Activated CD4-positive, alpha-beta T cell treated with anti-CD3 and anti-CD28 coated beads for 1 hour (primary cell): Measurements from ENCODE around the gene ANKRD1.
"Not testable (repeated sequence)": the region's sequence is repeated elsewhere in the genome, so short reads cannot be mapped to it uniquely, and the experiment has no call there.

Experiments
- DNase-seq: peaks from one replicate; pipeline ENCODE4 v3.0.0-alpha.2; 2020

Gene ANKRD1

DNA sequence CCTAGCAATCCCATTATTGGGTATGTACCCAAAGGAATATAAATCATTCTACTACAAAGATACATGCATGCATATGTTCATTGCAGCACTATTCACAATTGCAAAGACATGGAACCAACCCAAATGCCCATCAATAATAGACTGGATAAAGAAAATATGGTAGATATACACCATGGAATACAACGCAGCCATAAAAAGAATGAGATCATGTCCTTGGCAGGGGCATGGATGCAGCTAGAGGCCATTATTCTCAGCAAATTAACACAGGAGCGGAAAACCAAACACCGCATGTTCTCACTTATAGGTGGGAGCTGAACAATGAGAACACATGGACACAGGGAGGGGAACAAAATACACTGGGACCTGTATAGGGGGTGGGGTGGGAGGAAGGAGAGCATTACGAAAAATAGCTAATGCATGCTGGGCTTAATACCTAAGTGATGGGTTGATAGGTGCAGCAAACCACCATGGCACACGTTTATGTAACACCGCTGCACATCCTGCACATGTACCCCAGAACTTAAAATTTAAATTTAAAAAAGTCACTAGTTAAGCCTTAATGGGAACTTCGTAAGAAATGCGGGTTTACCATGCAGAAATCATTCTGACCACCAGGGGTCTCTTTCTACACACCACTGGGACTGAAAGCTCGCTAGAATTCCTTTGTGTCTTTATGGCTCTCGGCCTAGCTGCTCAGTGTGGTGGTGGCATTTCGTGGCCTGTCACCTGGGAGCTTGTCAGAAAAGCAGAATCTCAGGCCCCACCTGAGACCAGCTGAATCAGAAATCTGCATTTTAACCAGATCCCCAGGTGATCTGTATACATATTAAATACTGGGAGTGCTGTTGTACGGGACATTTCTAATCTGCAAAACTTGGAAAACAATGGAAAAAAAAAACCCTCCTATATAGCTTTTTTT is 9.5 kb downstream of the ANKRD1 start:
- DNase-seq: peak; percentile 9

- no peak for DNase-seq
Measured at GRCh38 chr10:90906596-90906995, 14.3 kb downstream of the ANKRD1 start.

DNA sequence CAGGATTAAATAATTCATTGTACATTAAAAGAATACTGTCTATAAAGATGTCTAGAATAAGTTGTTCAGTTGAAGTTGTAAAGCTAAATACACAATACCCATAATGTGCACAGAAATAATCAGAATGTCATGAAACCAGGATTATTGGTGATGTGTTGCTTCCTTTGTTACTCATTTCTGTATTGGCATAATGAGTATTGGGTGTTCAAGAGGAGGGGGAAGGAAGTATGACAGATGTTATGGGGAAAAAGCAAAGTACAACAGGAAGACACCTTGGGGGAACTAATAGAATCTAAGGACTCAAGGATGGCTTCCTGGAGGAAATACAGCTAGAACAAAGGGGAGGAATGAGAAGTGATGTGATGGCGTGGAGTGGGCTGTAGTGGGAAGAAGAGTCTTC is 15.0 kb downstream of the ANKRD1 start:
- DNase-seq: no peak

DNA sequence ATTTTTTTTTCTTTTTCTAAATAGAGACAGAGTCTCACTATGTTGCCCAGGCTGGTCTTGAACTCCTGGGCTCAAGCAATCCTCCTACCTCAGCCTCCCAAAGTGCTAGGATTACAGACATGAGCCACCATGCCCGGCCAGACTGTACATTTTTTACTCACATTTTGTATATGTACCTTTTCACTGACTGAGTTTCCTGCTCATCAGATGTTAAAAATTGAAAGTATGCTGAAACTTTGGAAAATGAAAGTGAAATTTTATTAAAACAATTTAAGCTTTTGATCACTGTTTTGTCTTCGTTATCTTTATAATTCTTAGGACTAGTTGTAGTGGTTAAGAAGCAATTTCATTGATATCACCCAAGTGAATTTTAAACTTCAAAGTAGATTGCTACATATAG is 24.0 kb downstream of the ANKRD1 start:
- not testable (repeated sequence) for DNase-seq

GRCh38 chr10:90893190-90893589 is 27.7 kb downstream of the ANKRD1 start:
- DNase-seq: no peak

DNA sequence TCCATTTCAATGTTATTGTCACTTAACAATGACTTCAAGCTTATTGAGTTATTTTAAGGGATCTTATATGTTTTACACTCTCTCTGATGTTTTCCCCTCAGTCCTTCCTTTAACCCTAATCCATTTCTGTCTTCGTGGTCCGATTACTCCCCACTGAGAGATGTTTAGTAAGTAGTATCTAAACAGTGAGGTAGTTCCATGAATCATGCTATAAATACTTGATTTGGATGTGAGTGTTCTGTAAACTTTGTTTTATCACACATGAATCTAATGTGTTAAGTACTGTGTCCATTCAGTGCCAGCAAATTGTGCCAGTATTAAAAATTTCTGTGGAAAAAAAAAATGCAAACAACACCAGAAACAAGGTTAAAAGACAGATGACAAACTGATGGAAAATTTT is 30.5 kb downstream of the ANKRD1 start:
- DNase-seq: no peak

GRCh38 chr10:90889636-90890035 is 31.3 kb downstream of the ANKRD1 start:
- no peak for DNase-seq

DNA sequence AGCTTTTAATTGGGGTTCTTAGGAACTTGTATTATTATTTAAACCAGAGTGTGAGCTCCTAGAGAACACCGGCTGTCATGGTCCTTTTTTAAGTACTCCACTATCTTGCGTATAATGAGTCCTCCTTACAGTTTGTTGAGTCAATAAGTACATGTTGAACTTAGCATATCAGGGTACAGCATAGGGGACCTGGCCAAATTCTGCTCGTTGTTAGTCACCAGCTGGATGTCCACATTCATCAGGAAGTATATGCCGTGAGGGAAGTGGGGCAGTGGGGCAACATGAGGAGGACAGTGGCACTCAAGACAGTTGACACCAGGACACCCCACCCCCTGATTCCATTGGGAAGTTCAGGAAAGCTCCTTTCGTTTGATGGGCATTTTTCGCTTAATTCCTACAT is 32.5 kb downstream of the ANKRD1 start:
- DNase-seq: no peak

GRCh38 chr10:90887555-90887954 is 33.3 kb downstream of the ANKRD1 start:
- no peak for DNase-seq

DNA sequence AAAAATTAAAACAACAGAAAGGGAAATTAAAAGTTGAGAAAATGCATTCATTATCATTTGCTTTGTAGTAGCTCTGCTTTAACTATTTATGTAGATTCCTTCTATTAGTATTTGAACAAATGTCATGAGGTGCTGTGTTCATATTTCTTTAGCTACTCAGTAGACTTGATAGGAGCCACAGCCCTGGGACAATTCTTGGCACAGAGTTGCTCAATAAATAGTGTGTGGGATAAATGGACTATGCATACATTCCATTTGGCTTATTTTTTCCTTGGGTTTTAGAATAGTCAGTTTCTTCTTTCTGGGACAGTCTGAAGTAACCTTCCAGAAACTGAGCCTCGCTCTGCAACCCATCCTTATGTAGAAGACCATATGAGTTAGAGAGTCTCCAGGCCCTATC is 35.7 kb downstream of the ANKRD1 start:
- DNase-seq: no peak

GRCh38 chr10:90884431-90884830 is 36.5 kb downstream of the ANKRD1 start:
- no peak for DNase-seq

DNA sequence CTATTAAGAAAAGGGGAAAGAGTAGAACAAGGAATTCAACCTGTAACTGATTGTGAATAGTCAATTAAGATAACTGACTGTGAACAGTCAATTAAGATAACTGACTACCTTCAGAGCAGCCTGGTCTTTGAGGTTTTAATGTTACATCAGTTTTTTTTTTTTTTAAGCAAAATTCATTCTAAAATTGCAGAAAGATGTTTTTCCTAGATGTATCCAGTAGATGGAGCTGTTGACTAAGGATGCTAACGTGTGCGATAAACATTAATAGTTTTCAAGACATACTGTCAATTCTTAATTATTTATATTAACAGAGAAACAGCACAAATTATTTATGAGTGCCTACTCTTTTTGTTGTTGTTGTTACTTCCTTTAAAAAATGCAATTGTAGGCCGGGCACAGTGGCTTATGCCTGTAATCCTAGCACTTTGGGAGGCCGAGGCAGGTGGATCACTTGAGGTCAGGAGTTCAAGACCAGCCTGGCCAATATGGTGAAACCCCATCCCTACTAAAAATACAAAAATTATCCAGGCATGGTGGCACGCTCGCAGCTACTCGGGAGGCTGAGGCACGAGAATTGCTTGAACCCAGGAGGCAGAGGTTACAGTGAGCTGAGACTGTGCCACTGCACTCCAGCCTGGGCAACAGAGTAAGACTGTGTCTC is 40.7 kb downstream of the ANKRD1 start:
- DNase-seq: not testable (repeated sequence)

DNA sequence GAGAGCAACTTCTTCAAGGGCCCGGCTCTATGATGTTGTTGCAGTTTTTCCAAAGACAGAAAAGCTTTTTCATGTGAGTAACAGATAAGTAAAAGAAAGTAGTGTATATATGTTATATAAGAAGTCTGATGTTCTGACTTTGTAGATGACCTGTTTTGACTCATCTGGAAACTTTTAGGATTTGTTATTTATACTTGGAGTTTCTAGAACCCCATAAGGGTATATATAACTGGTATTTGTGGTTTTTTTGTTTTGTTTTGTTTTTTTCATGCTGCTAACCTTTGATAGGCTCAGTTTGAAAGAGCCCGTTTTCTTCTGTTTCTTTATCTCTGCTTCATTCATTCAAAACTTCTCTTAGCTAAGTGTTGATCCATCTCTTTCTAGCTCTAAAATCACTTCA is 41.8 kb downstream of the ANKRD1 start:
- no peak for DNase-seq

GRCh38 chr10:90872648-90873020 is 48.3 kb downstream of the ANKRD1 start:
- DNase-seq: no peak

DNA sequence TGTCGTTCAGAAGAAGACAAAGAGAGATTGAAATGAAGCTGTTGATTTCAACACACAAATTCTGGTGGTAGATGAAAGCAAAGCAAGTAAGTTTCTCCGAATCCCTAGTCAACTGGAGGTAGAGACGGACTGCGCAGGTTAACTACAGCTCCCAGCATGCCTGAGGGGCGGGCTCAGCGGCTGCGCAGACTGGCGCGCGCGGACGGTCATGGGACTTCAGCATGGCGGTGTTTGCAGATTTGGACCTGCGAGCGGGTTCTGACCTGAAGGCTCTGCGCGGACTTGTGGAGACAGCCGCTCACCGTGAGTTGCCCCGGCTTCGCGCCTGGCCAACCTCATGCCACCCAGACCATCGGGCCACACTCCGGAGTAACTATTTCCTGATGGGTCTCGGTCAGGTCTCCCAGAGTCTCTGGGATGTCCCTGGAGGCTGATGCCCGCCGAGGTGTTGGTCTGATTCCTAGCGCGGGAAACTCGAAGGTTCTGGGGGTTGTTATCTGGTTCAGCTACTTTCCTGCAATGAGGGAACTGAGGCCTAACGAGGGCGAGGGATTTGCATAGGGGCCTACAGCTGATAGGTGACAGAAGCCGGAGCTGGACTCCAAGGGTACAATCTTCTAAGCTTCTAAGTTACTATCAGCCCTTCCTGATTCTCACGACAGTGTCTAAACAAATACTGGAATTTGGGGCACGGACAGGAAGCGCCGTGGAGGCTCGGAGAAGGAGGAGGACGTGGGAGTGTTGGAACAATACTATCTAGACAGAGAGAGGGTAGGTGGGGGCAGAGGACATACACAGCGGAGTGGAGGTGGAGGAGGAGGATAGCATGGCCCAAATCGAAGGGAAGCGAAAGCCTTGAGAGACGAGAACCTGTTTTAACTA is 48.9 kb downstream of the ANKRD1 start, which contains the start of gene RPP30:
Gene RPP30 (plus strand): TSS at position 209 of the 882 bp plus-strand sequence. CDS start 13 bp downstream, at position 222.
- peak; percentile 71 for DNase-seq

GRCh38 chr10:90871279-90871765 is 49.6 kb downstream of the ANKRD1 start:
- no peak for DNase-seq

GRCh38 chr10:90866050-90866598 is 54.8 kb downstream of the ANKRD1 start:
- no peak for DNase-seq

- DNase-seq: no peak
Measured at GRCh38 chr10:90865401-90865800, 55.5 kb downstream of the ANKRD1 start.

DNA sequence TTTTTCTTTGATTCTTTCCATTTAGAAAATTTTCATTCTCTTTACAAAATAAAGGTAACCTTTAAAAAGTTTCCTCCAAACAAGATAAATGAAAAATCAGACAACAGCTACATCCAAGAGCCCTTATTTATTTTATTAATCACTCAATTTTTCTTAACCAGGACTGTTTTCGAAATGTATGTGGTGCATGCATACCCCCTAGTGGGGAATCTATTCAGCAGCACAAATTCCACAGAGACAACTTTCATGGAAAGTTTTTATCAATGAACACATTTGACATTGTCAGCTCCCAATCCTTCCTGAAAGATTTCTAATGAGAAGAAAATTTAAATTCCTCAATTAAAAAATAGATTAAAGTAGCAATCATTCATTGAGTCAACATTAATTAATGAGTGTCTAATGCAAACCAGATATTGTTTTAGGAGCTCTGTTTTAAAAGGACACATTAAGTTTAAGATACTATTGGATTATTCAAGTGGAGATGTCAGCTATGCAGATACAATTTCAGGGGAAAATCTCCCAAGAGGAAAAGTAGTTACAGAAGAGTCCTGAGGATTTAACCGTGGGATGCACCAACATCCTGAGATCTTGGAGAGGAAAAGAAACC is 57.9 kb downstream of the ANKRD1 start:
- DNase-seq: no peak
